ENCODE data around the gene CSE1L.
"Not testable (repeated sequence)": the region's sequence is repeated elsewhere in the genome, so short reads cannot be mapped to it uniquely, and the experiment has no call there.

The CSE1L gene

GRCh38 chr20:49054056-49054643 lies 8.0 kb downstream of the CSE1L start:
- DNase-seq (ENCODE audit: low read depth, low spot score), result no peak
- no peak overlapping the region for H3K27ac ChIP-seq

- H3K27ac ChIP-seq, result no peak overlapping the region
- DNase-seq (ENCODE audit: low read depth, low spot score), result no peak
Observed at GRCh38 chr20:49063279-49063678, 17.2 kb downstream of the CSE1L start.

- DNase-seq (ENCODE audit: low read depth, low spot score), result no peak
- no peak overlapping the region for H3K27ac ChIP-seq
Observed at GRCh38 chr20:49074521-49074920, 28.4 kb downstream of the CSE1L start.

GRCh38 chr20:49078310-49078709 lies 32.2 kb downstream of the CSE1L start:
- H3K27ac ChIP-seq, result no peak overlapping the region
- no peak for DNase-seq (ENCODE audit: low read depth, low spot score)

- H3K27ac ChIP-seq; DNase-seq (ENCODE audit: low read depth, low spot score): not testable (repeated sequence)
Observed at GRCh38 chr20:49082295-49082694, 36.2 kb downstream of the CSE1L start.

- H3K27ac ChIP-seq, result no peak overlapping the region
- DNase-seq (ENCODE audit: low read depth, low spot score), result no peak
Observed at GRCh38 chr20:49091104-49091503, 45.0 kb downstream of the CSE1L start.

- no peak overlapping the region for H3K27ac ChIP-seq
- DNase-seq (ENCODE audit: low read depth, low spot score), result no peak
Observed at GRCh38 chr20:49091762-49092161, 45.6 kb downstream of the CSE1L start.

GRCh38 chr20:49096203-49096730 lies 50.2 kb downstream of the CSE1L start:
- H3K27ac ChIP-seq, result no peak overlapping the region
- DNase-seq (ENCODE audit: low read depth, low spot score), result no peak

- no peak for DNase-seq (ENCODE audit: low read depth, low spot score)
- no peak overlapping the region for H3K27ac ChIP-seq
Observed at GRCh38 chr20:49097159-49097558, 51.0 kb downstream of the CSE1L start.

- no peak overlapping the region for H3K27ac ChIP-seq
- DNase-seq (ENCODE audit: low read depth, low spot score), result no peak
Observed at GRCh38 chr20:49098136-49098535, 52.0 kb downstream of the CSE1L start.

GRCh38 chr20:49099011-49099410 lies 52.9 kb downstream of the CSE1L start:
- no peak overlapping the region for H3K27ac ChIP-seq
- DNase-seq (ENCODE audit: low read depth, low spot score), result no peak

GRCh38 chr20:49100292-49100691 lies 54.2 kb downstream of the CSE1L start:
- not testable (repeated sequence) for DNase-seq (ENCODE audit: low read depth, low spot score); H3K27ac ChIP-seq

GRCh38 chr20:49100972-49101371 lies 54.9 kb downstream of the CSE1L start:
- no peak for DNase-seq (ENCODE audit: low read depth, low spot score)
- H3K27ac ChIP-seq, result no peak overlapping the region

GRCh38 chr20:49103019-49103418 lies 56.9 kb downstream of the CSE1L start:
- no peak overlapping the region for H3K27ac ChIP-seq
- no peak for DNase-seq (ENCODE audit: low read depth, low spot score)

- DNase-seq (ENCODE audit: low read depth, low spot score), result no peak
- no peak overlapping the region for H3K27ac ChIP-seq
Observed at GRCh38 chr20:49103647-49104364, 57.7 kb downstream of the CSE1L start.

GRCh38 chr20:49104365-49104648 lies 58.2 kb downstream of the CSE1L start:
- no peak overlapping the region for H3K27ac ChIP-seq
- no peak for DNase-seq (ENCODE audit: low read depth, low spot score)

- not testable (repeated sequence) for DNase-seq (ENCODE audit: low read depth, low spot score); H3K27ac ChIP-seq
Observed at GRCh38 chr20:49104979-49105547, 59.0 kb downstream of the CSE1L start.

GRCh38 chr20:49106328-49106727 lies 60.2 kb downstream of the CSE1L start:
- DNase-seq (ENCODE audit: low read depth, low spot score), result no peak

GRCh38 chr20:49110767-49111694 lies 64.9 kb downstream of the CSE1L start:
- no peak for DNase-seq (ENCODE audit: low read depth, low spot score)
- no peak overlapping the region for H3K27ac ChIP-seq

More at GRCh38 chr20:49106328-49106727, 60.2 kb downstream of the CSE1L start:
- no peak overlapping the region for H3K27ac ChIP-seq

- H3K27ac ChIP-seq, result no peak overlapping the region
- no peak for DNase-seq (ENCODE audit: low read depth, low spot score)
Observed at GRCh38 chr20:49112596-49113274, 66.6 kb downstream of the CSE1L start.
